Right lobe of liver (tissue), 6 donors: ENCODE measurements around the gene CPOX. TPM values are rescaled to one million over a fixed set of nuclear protein-coding genes. Genes with fewer than 3 reads are reported as not detected.
"Not testable (repeated sequence)": the region's sequence is repeated elsewhere in the genome, so short reads cannot be mapped to it uniquely, and the experiment has no call there.

Experiments used
- ATAC-seq, 4 donors: fragments of 200-7000 bp; cut with Tn5 transposase; one replicate each; pipeline ENCODE4 v1.9.1; 2020; ENCODE audit warnings: mild to moderate bottlenecking in 4 of 4, moderate library complexity in 4 of 4
- DNase-seq, 3 donors: peaks; one replicate each; pipeline ENCODE4 v3.0.0-alpha.2; 2020
- H3K27ac ChIP-seq, 3 donors: fragments of 200-600 bp; one replicate each; pipeline ENCODE4 v1.8.0; 2022
- H3K27me3 ChIP-seq, 2 donors: fragments of 200-600 bp; one replicate each; pipeline ENCODE4 v1.8.0; 2022
- H3K36me3 ChIP-seq, 4 donors: fragments of 200-600 bp; sonication (generic) in 1 of 4; one replicate each; pipeline versions ENCODE4 v1.5.1 to v1.8.0; 2017 to 2022; ENCODE audit warnings: control low read depth in 1 of 4
- H3K4me1 ChIP-seq, 4 donors: fragments of 200-600 bp; sonication (generic) in 1 of 4; one replicate each; pipeline versions ENCODE4 v1.5.1 to v1.8.0; 2017 to 2022; ENCODE audit warnings: control low read depth in 1 of 4
- H3K4me3 ChIP-seq, 3 donors: fragments of 200-600 bp; one replicate each; pipeline ENCODE4 v1.8.0; 2022
- H3K9me3 ChIP-seq, 4 donors: fragments of 200-600 bp; sonication (generic) in 1 of 4; one replicate each; pipeline versions ENCODE4 v1.5.1 to v1.8.0; 2017 to 2022; ENCODE audit warnings: control low read depth in 1 of 4
- POLR2A ChIP-seq: fragments of 450-650 bp; IDR thresholded peaks from one replicate; pipeline ENCODE4 v1.6.1; 2017; ENCODE audit warnings: antibody characterized with exemption, mild to moderate bottlenecking
- WGBS: methylation state at CpG from one replicate; pipeline ENCODE4 v1.1.6; 2018; ENCODE audit warnings: low coverage, low lambda C conversion rate; ENCODE audit not compliant: insufficient coverage; ENCODE audit errors: missing lambda C conversion rate; 5-methylcytosine and 5-hydroxymethylcytosine counted together
- intact Hi-C, 2 donors: fragments of 100-400 bp; cut with DNase I; formaldehyde crosslinking; loops; one replicate each; pipeline versions ENCODE4 v1.11.2 to v1.14.1; 2022
- long read RNA-seq: library from polyadenylated mRNA; unstranded; transcript quantifications from one replicate; pipeline ENCODE4 v2.0.0, GENCODE V29; 2019
- total RNA-seq, 6 experiments: library from RNA; depleted of rRNA in 2 of 6; stranded (reverse); fragments of >200 nt in 2 of 6; fragmentation: NEBNext Ultra II Directional in 3 of 6; extraction: Animal tissue kit (Norgen Biotek cat#: 25700) in 3 of 6; gene quantifications; one replicate each; pipeline versions ENCODE4 v1.1.0 to v1.2.4, GENCODE V29; 2016 to 2023
- TF ChIP-seq, protein P1 (sequence below), 4 donors: fragments of 200-600 bp in 3 of 4; fragments of 450-650 bp in 1 of 4; IDR thresholded peaks; one replicate each; pipeline versions ENCODE4 v1.5.1 to v1.8.0; 2016 to 2022; ENCODE audit warnings: antibody characterized with exemption in 4 of 4, mild to moderate bottlenecking in 2 of 4
- donor health status: DM: no; HTN: yes; CAD: no.
- donor health status: DM: no; HTN: no; CAD: no.
- donor health status: DM: no; HTN: no; CAD: no.
- donor health status: DM: no; HTN: yes; CAD: no.
- donor health status: DM: no; HTN: yes; CAD: no.

The CPOX gene
- total RNA-seq: 10 to 100 TPM; 20.3 to 26.9 (median 22.6) TPM
- long read RNA-seq: 0 reads

GRCh38 chr3:98593046-98593936 is at the start of gene CPOX:
Gene CPOX, minus strand, starts transcription at chr3:98593611. Its CDS starts 107 bp downstream, at chr3:98593504.
- H3K4me3 ChIP-seq: peak within 1 kb of the TSS; percentile 65 to 88 (median 75)
- no peaks in the 10 kb centered on the region for H3K9me3 ChIP-seq
- ATAC-seq: peak; percentile 94 to 99 (median 96)
- H3K36me3 ChIP-seq: peaks cover 0 to 25% (median 8%) of the 10 kb centered on the region in 4 donors
- H3K27ac ChIP-seq: peak within 1 kb of the TSS; percentile 48 to 79 (median 76)
- WGBS: under 1% methylated on average over 39 of the region's 84 CpGs
- H3K4me1 ChIP-seq: peaks cover 0 to 44% (median 10%) of the 10 kb centered on the region in 4 donors
- intact Hi-C loops: no loop called here
- peak; percentile 98 for DNase-seq
- no peaks in the 10 kb centered on the region for H3K27me3 ChIP-seq
- peak; percentile 54 for TF ChIP-seq POLR2A
- TF ChIP-seq, protein P1, sequence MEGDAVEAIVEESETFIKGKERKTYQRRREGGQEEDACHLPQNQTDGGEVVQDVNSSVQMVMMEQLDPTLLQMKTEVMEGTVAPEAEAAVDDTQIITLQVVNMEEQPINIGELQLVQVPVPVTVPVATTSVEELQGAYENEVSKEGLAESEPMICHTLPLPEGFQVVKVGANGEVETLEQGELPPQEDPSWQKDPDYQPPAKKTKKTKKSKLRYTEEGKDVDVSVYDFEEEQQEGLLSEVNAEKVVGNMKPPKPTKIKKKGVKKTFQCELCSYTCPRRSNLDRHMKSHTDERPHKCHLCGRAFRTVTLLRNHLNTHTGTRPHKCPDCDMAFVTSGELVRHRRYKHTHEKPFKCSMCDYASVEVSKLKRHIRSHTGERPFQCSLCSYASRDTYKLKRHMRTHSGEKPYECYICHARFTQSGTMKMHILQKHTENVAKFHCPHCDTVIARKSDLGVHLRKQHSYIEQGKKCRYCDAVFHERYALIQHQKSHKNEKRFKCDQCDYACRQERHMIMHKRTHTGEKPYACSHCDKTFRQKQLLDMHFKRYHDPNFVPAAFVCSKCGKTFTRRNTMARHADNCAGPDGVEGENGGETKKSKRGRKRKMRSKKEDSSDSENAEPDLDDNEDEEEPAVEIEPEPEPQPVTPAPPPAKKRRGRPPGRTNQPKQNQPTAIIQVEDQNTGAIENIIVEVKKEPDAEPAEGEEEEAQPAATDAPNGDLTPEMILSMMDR (IDR thresholded peaks at IDR 0.05): peak in 1 of 4 donors; percentile 10

GRCh38 chr3:98642769-98643168 is 49.4 kb upstream of the CPOX start:
- H3K4me3 ChIP-seq, H3K27ac ChIP-seq, H3K36me3 ChIP-seq, intact Hi-C loops, ATAC-seq, H3K9me3 ChIP-seq, H3K27me3 ChIP-seq, DNase-seq: not testable (repeated sequence)
- 89% methylated on average over 8 of the region's 9 CpGs for WGBS
- H3K4me1 ChIP-seq: peaks cover 0 to 16% (median 0%) of the 10 kb centered on the region in 4 donors

- 36% methylated on average over 2 of the region's 2 CpGs for WGBS
- H3K27me3 ChIP-seq, intact Hi-C loops: not testable (repeated sequence)
These were observed 48.3 kb upstream of the CPOX start for GRCh38 chr3:98641756-98642155.

GRCh38 chr3:98638515-98638914 is 45.1 kb upstream of the CPOX start:
- DNase-seq, H3K36me3 ChIP-seq, H3K4me3 ChIP-seq, intact Hi-C loops, H3K27ac ChIP-seq, H3K9me3 ChIP-seq, H3K27me3 ChIP-seq: not testable (repeated sequence)
- 36% methylated on average over 2 of the region's 2 CpGs for WGBS
- ATAC-seq: peak in 3 of 4 donors; percentile 38 to 88 (median 58)
- H3K4me1 ChIP-seq: peaks cover 0 to 16% (median 0%) of the 10 kb centered on the region in 4 donors

More at GRCh38 chr3:98641756-98642155, 48.3 kb upstream of the CPOX start:
- Histone ChIP-seq H3K27ac (peak overlapping the region in 1 of 3 donors; percentile 5), H3K4me1 (peaks cover 0 to 16% (median 0%) of the 10 kb centered on the region in 4 donors)
- H3K9me3 ChIP-seq, H3K4me3 ChIP-seq, H3K36me3 ChIP-seq: not testable (repeated sequence)
- peak in 2 of 3 donors; percentile 25 to 51 for DNase-seq
- peak; percentile 55 to 82 (median 78) for ATAC-seq

DNA sequence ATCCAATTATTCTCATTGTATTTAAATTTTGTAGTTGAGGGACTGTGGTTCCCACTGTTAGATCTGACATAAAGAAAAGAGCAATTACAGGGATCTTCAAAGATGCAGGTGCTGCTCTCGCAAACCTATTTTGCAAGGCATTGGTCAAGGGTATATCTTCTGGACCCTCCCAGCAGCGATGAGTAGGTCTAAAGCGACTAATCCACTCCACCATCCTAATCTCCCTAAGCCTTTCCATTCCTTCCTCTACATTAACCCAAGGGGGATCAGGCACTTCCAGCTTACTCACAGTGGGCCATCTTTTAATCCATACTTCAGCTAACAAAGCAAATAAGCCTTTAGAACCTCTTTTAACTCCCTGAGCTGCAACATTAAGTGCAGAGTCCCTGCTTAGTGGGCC is 37.0 kb upstream of the CPOX start:
- DNase-seq (no peak), ATAC-seq (no peak)
- no peak for TF ChIP-seq POLR2A
- TF ChIP-seq, protein P1 (IDR thresholded peaks at IDR 0.05): no peak
- Histone ChIP-seq H3K27me3 (no peaks in the 10 kb centered on the region), H3K4me1 (no peaks in the 10 kb centered on the region), H3K4me3 (no peak overlapping the region), H3K27ac (no peak overlapping the region), H3K36me3 (no peaks in the 10 kb centered on the region), H3K9me3 (no peaks in the 10 kb centered on the region)
- WGBS: 87% methylated on average over 3 of the region's 3 CpGs
- intact Hi-C loops: no loop called here

- Histone ChIP-seq H3K4me1 (no peaks in the 10 kb centered on the region), H3K27me3 (no peaks in the 10 kb centered on the region), H3K36me3 (no peaks in the 10 kb centered on the region), H3K4me3 (no peak overlapping the region), H3K9me3 (no peaks in the 10 kb centered on the region), H3K27ac (no peak overlapping the region)
- DNase-seq (no peak), ATAC-seq (no peak)
- intact Hi-C loops: no loop called here
- TF ChIP-seq POLR2A: no peak
- TF ChIP-seq, protein P1 (IDR thresholded peaks at IDR 0.05): no peak
These were observed 34.9 kb upstream of the CPOX start for GRCh38 chr3:98628317-98628716.
